Measurements from ENCODE around the gene KRT9.
A peak's percentile ranks its signal among the peaks of the same experiment; 100 is the strongest.

KRT9 gene

GRCh38 chr17:41527063-41528023 lies 44.5 kb downstream of the KRT9 start:
- Histone ChIP-seq H3K27me3 (ENCODE audit: control insufficient read depth, insufficient read depth, low read length) (peaks cover 26% of the 10 kb centered on the region), H3K4me3 (ENCODE audit: low read length) (peak overlapping the region; percentile 72), H3K4me1 (ENCODE audit: control insufficient read depth, insufficient read depth, low read length) (peaks cover 65% of the 10 kb centered on the region), H3K36me3 (ENCODE audit: control insufficient read depth, insufficient read depth, low read length) (peaks cover 28% of the 10 kb centered on the region), H3K9ac (ENCODE audit: low read length) (peak overlapping the region; percentile 90), H3K9me3 (ENCODE audit: control insufficient read depth, low read length) (no peaks in the 10 kb centered on the region)

- Histone ChIP-seq H3K4me1 (ENCODE audit: control insufficient read depth, insufficient read depth, low read length) (peaks cover 76% of the 10 kb centered on the region), H3K36me3 (ENCODE audit: control insufficient read depth, insufficient read depth, low read length) (peaks cover 28% of the 10 kb centered on the region), H3K4me3 (ENCODE audit: low read length) (peak overlapping the region; percentile 23), H3K27me3 (ENCODE audit: control insufficient read depth, insufficient read depth, low read length) (peaks cover 21% of the 10 kb centered on the region), H3K9me3 (ENCODE audit: control insufficient read depth, low read length) (no peaks in the 10 kb centered on the region), H3K9ac (ENCODE audit: low read length) (peak overlapping the region; percentile 40)
Measured at GRCh38 chr17:41524261-41524660, 47.6 kb downstream of the KRT9 start.

- peak overlapping the region; percentile 40 for H3K9ac ChIP-seq (ENCODE audit: low read length)
- H3K9me3 ChIP-seq (ENCODE audit: control insufficient read depth, low read length) = no peaks in the 10 kb centered on the region
- H3K4me1 ChIP-seq (ENCODE audit: control insufficient read depth, insufficient read depth, low read length) = peaks cover 72% of the 10 kb centered on the region
- H3K27me3 ChIP-seq (ENCODE audit: control insufficient read depth, insufficient read depth, low read length) = peaks cover 17% of the 10 kb centered on the region
- H3K4me3 ChIP-seq (ENCODE audit: low read length) = peak overlapping the region; percentile 23
- H3K36me3 ChIP-seq (ENCODE audit: control insufficient read depth, insufficient read depth, low read length) = peaks cover 28% of the 10 kb centered on the region
Measured at GRCh38 chr17:41523787-41524186, 48.1 kb downstream of the KRT9 start.

GRCh38 chr17:41523225-41523593 lies 48.6 kb downstream of the KRT9 start:
- Histone ChIP-seq H3K36me3 (ENCODE audit: control insufficient read depth, insufficient read depth, low read length) (peaks cover 28% of the 10 kb centered on the region), H3K4me3 (ENCODE audit: low read length) (peak overlapping the region; percentile 9), H3K9me3 (ENCODE audit: control insufficient read depth, low read length) (no peaks in the 10 kb centered on the region), H3K27me3 (ENCODE audit: control insufficient read depth, insufficient read depth, low read length) (peaks cover 14% of the 10 kb centered on the region), H3K9ac (ENCODE audit: low read length) (peak overlapping the region; percentile 40), H3K4me1 (ENCODE audit: control insufficient read depth, insufficient read depth, low read length) (peaks cover 67% of the 10 kb centered on the region)

GRCh38 chr17:41522301-41523224 lies 49.3 kb downstream of the KRT9 start:
- Histone ChIP-seq H3K36me3 (ENCODE audit: control insufficient read depth, insufficient read depth, low read length) (peaks cover 28% of the 10 kb centered on the region), H3K4me3 (ENCODE audit: low read length) (peak overlapping the region; percentile 12), H3K4me1 (ENCODE audit: control insufficient read depth, insufficient read depth, low read length) (peaks cover 66% of the 10 kb centered on the region), H3K27me3 (ENCODE audit: control insufficient read depth, insufficient read depth, low read length) (peaks cover 9% of the 10 kb centered on the region), H3K9me3 (ENCODE audit: control insufficient read depth, low read length) (no peaks in the 10 kb centered on the region), H3K9ac (ENCODE audit: low read length) (peak overlapping the region; percentile 28)

GRCh38 chr17:41521574-41522261 lies 50.1 kb downstream of the KRT9 start:
- Histone ChIP-seq H3K9me3 (ENCODE audit: control insufficient read depth, low read length) (no peaks in the 10 kb centered on the region), H3K36me3 (ENCODE audit: control insufficient read depth, insufficient read depth, low read length) (peaks cover 22% of the 10 kb centered on the region), H3K4me1 (ENCODE audit: control insufficient read depth, insufficient read depth, low read length) (peaks cover 63% of the 10 kb centered on the region), H3K4me3 (ENCODE audit: low read length) (no peak overlapping the region), H3K9ac (ENCODE audit: low read length) (peak overlapping the region; percentile 2), H3K27me3 (ENCODE audit: control insufficient read depth, insufficient read depth, low read length) (peaks cover under 1% of the 10 kb centered on the region)

GRCh38 chr17:41520821-41521521 lies 50.9 kb downstream of the KRT9 start:
- Histone ChIP-seq H3K4me3 (ENCODE audit: low read length) (no peak overlapping the region), H3K9me3 (ENCODE audit: control insufficient read depth, low read length) (no peaks in the 10 kb centered on the region), H3K27me3 (ENCODE audit: control insufficient read depth, insufficient read depth, low read length) (no peaks in the 10 kb centered on the region), H3K4me1 (ENCODE audit: control insufficient read depth, insufficient read depth, low read length) (peaks cover 63% of the 10 kb centered on the region), H3K36me3 (ENCODE audit: control insufficient read depth, insufficient read depth, low read length) (peaks cover 21% of the 10 kb centered on the region), H3K9ac (ENCODE audit: low read length) (peak overlapping the region; percentile 2)

GRCh38 chr17:41519501-41520224 lies 52.2 kb downstream of the KRT9 start:
- no peaks in the 10 kb centered on the region for H3K27me3 ChIP-seq (ENCODE audit: control insufficient read depth, insufficient read depth, low read length)
- peaks cover 53% of the 10 kb centered on the region for H3K4me1 ChIP-seq (ENCODE audit: control insufficient read depth, insufficient read depth, low read length)
- no peak overlapping the region for H3K9ac ChIP-seq (ENCODE audit: low read length)

GRCh38 chr17:41518789-41519449 lies 52.9 kb downstream of the KRT9 start, which contains the start of gene KRT15:
KRT15 (minus strand) TSS chr17:41518890; CDS start chr17:41518827, 63 bp downstream.
- Histone ChIP-seq H3K27me3 (ENCODE audit: control insufficient read depth, insufficient read depth, low read length) (no peaks in the 10 kb centered on the region), H3K9ac (ENCODE audit: low read length) (no peak within 1 kb of the TSS), H3K4me3 (ENCODE audit: low read length) (no peak within 1 kb of the TSS), H3K9me3 (ENCODE audit: control insufficient read depth, low read length) (no peaks in the 10 kb centered on the region), H3K36me3 (ENCODE audit: control insufficient read depth, insufficient read depth, low read length) (peaks cover 13% of the 10 kb centered on the region), H3K4me1 (ENCODE audit: control insufficient read depth, insufficient read depth, low read length) (peaks cover 45% of the 10 kb centered on the region)

More at GRCh38 chr17:41519501-41520224, 52.2 kb downstream of the KRT9 start:
- no peak overlapping the region for H3K4me3 ChIP-seq (ENCODE audit: low read length)
- H3K9me3 ChIP-seq (ENCODE audit: control insufficient read depth, low read length) = no peaks in the 10 kb centered on the region
- peaks cover 15% of the 10 kb centered on the region for H3K36me3 ChIP-seq (ENCODE audit: control insufficient read depth, insufficient read depth, low read length)

GRCh38 chr17:41518031-41518430 lies 53.8 kb downstream of the KRT9 start:
- no peak overlapping the region for H3K4me3 ChIP-seq (ENCODE audit: low read length)

More at GRCh38 chr17:41518031-41518430, 53.8 kb downstream of the KRT9 start:
- H3K27me3 ChIP-seq (ENCODE audit: control insufficient read depth, insufficient read depth, low read length) = no peaks in the 10 kb centered on the region
- peaks cover 5% of the 10 kb centered on the region for H3K36me3 ChIP-seq (ENCODE audit: control insufficient read depth, insufficient read depth, low read length)
- H3K9ac ChIP-seq (ENCODE audit: low read length) = no peak overlapping the region
- peaks cover 36% of the 10 kb centered on the region for H3K4me1 ChIP-seq (ENCODE audit: control insufficient read depth, insufficient read depth, low read length)
- H3K9me3 ChIP-seq (ENCODE audit: control insufficient read depth, low read length) = no peaks in the 10 kb centered on the region
